ENCODE data around the gene CCN5.
"Not testable (repeated sequence)": the region's sequence is repeated elsewhere in the genome, so short reads cannot be mapped to it uniquely, and the experiment has no call there.

The CCN5 gene

GRCh38 chr20:44762466-44763140, 47.4 kb downstream of the CCN5 start:
- TF ChIP-seq, protein P1, sequence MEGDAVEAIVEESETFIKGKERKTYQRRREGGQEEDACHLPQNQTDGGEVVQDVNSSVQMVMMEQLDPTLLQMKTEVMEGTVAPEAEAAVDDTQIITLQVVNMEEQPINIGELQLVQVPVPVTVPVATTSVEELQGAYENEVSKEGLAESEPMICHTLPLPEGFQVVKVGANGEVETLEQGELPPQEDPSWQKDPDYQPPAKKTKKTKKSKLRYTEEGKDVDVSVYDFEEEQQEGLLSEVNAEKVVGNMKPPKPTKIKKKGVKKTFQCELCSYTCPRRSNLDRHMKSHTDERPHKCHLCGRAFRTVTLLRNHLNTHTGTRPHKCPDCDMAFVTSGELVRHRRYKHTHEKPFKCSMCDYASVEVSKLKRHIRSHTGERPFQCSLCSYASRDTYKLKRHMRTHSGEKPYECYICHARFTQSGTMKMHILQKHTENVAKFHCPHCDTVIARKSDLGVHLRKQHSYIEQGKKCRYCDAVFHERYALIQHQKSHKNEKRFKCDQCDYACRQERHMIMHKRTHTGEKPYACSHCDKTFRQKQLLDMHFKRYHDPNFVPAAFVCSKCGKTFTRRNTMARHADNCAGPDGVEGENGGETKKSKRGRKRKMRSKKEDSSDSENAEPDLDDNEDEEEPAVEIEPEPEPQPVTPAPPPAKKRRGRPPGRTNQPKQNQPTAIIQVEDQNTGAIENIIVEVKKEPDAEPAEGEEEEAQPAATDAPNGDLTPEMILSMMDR (IDR thresholded peaks at IDR 0.05; ENCODE audit: low read depth, low read length) = no peak
- H3K4me3 ChIP-seq (ENCODE audit: low read depth, low read length) = no peak overlapping the region

GRCh38 chr20:44763798-44764197, 48.6 kb downstream of the CCN5 start:
- H3K4me3 ChIP-seq (ENCODE audit: low read depth, low read length) = not testable (repeated sequence)

- TF ChIP-seq, protein P1 (IDR thresholded peaks at IDR 0.05; ENCODE audit: low read depth, low read length) = no peak
- no peak overlapping the region for H3K4me3 ChIP-seq (ENCODE audit: low read depth, low read length)
Observed at GRCh38 chr20:44765091-44765490, 49.9 kb downstream of the CCN5 start.

- H3K4me3 ChIP-seq (ENCODE audit: low read depth, low read length) = no peak overlapping the region
- TF ChIP-seq, protein P1 (IDR thresholded peaks at IDR 0.05; ENCODE audit: low read depth, low read length) = no peak
Observed at GRCh38 chr20:44765701-44766347, 50.7 kb downstream of the CCN5 start.

GRCh38 chr20:44768256-44768655, 53.1 kb downstream of the CCN5 start:
- TF ChIP-seq, protein P1 (IDR thresholded peaks at IDR 0.05; ENCODE audit: low read depth, low read length) = no peak
- no peak overlapping the region for H3K4me3 ChIP-seq (ENCODE audit: low read depth, low read length)

DNA sequence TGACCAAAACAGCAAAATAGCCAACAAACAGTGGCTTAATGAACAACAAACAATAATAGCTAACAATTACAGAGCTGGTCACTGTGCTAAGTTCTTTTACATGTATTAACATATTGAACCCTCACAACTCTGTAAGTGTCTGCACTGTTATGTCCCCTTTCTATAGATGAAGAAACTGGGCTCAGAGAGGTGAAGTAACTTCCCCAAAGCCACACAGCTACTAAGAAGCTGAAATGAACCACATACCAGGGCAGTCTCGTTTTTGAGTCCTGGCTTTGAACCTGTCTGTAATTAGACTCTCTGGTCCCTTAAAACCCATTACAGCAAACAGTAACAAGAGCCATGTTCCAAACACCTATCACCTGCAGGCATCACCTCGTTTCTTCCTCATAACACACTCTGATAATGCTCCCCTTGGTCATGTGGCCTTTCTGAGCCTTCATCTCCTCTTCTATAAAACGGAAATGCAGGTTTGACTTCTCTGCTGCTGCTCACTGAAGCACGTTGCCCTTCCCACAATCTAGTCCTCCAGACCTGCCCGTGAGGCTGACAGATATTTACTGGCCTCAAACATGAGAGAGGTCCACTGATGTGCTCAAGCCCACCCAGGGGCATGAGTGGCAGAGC, 53.8 kb downstream of the CCN5 start:
- TF ChIP-seq, protein P1 (IDR thresholded peaks at IDR 0.05; ENCODE audit: low read depth, low read length) = no peak
- no peak overlapping the region for H3K4me3 ChIP-seq (ENCODE audit: low read depth, low read length)

GRCh38 chr20:44769481-44769863, 54.3 kb downstream of the CCN5 start:
- TF ChIP-seq, protein P1 (IDR thresholded peaks at IDR 0.05; ENCODE audit: low read depth, low read length) = no peak
- no peak overlapping the region for H3K4me3 ChIP-seq (ENCODE audit: low read depth, low read length)

All from WI38 (cell line).